VCaP (cell line): Measurements from ENCODE around the gene SLC24A5.
A peak's percentile ranks its signal among the peaks of the same experiment; 100 is the strongest.

Source experiments
- H3K27ac ChIP-seq: fragments of 450-650 bp; 2 replicates; pipeline ENCODE4 v1.5.1; 2017
- TF ChIP-seq, protein P1 (sequence below): fragments of 450-650 bp; conservative IDR thresholded peaks from 2 replicates; pipeline ENCODE4 v1.5.1; 2017; ENCODE audit warnings: mild to moderate bottlenecking, moderate library complexity

The SLC24A5 gene

GRCh38 chr15:48086133-48086532 is 34.7 kb upstream of the SLC24A5 start:
- TF ChIP-seq, protein P1, sequence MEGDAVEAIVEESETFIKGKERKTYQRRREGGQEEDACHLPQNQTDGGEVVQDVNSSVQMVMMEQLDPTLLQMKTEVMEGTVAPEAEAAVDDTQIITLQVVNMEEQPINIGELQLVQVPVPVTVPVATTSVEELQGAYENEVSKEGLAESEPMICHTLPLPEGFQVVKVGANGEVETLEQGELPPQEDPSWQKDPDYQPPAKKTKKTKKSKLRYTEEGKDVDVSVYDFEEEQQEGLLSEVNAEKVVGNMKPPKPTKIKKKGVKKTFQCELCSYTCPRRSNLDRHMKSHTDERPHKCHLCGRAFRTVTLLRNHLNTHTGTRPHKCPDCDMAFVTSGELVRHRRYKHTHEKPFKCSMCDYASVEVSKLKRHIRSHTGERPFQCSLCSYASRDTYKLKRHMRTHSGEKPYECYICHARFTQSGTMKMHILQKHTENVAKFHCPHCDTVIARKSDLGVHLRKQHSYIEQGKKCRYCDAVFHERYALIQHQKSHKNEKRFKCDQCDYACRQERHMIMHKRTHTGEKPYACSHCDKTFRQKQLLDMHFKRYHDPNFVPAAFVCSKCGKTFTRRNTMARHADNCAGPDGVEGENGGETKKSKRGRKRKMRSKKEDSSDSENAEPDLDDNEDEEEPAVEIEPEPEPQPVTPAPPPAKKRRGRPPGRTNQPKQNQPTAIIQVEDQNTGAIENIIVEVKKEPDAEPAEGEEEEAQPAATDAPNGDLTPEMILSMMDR = no peak
- no peak overlapping the region for H3K27ac ChIP-seq

DNA sequence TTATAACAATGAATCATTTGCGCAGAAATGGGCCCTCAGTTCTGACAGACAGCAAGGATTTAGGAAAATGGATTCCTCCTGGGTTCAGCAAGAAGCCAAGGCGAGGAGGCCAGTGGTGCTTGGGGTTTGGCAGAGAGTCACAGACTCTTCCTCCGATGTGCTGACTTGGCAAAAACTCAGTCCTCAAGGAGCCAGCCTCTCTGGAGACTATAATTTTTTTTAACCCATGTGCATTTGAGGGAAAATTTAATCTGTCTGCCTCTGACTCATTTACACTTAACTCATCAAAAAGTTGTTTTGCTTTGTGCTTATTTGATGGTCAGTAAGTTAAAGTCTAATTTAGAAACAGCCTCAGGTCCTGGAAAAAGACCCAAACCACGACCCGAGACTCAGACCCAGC is 34.2 kb upstream of the SLC24A5 start:
- TF ChIP-seq, protein P1 = no peak
- no peak overlapping the region for H3K27ac ChIP-seq

GRCh38 chr15:48087844-48088243 is 32.9 kb upstream of the SLC24A5 start:
- TF ChIP-seq, protein P1 = no peak
- H3K27ac ChIP-seq = no peak overlapping the region

- TF ChIP-seq, protein P1 = no peak
- peak overlapping the region; percentile 49; the same call in 1 of the 2 replicates for H3K27ac ChIP-seq
Observed at GRCh38 chr15:48089702-48090101, 31.1 kb upstream of the SLC24A5 start.

DNA sequence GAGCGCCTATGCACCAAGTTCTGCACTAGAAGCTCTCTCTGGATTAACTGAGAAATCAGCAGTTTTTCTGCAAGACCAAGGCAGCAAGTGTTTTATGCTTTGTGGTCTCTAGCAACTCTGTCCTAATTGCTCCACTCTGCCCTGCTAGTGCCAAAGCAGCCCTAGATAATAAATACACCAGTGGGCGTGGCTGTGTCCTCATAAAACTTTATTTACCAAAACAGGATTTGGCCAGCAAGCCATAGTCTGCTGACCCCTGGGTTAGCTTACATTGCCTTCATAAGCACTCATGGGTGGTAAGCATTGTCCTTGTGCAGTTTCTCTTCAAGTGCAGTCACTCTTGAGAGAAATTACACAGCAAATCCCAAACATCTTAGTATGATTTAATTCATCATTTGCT is 30.7 kb upstream of the SLC24A5 start:
- TF ChIP-seq, protein P1 = no peak
- peak overlapping the region; percentile 49; the same call in 1 of the 2 replicates for H3K27ac ChIP-seq

DNA sequence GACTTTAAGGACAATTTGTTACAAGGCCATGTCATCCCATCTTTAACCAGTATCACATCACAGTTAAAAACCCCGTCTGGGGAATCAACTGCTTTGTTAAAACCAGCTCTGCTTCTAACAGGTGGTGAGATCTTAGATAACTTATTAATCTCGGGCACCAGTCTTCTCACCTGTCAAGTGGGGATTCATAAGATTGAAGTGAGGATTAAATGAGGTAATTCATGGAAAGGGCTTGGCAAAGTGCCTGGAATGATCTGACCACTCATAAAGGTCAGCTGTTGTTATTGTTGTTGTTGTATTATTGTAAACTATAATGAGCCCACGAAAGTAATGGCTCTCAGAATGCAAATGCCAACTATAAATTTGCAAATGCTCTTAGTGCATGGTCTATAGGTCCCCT is 30.1 kb upstream of the SLC24A5 start:
- TF ChIP-seq, protein P1 = no peak
- peak overlapping the region; percentile 49; the same call in 1 of the 2 replicates for H3K27ac ChIP-seq

DNA sequence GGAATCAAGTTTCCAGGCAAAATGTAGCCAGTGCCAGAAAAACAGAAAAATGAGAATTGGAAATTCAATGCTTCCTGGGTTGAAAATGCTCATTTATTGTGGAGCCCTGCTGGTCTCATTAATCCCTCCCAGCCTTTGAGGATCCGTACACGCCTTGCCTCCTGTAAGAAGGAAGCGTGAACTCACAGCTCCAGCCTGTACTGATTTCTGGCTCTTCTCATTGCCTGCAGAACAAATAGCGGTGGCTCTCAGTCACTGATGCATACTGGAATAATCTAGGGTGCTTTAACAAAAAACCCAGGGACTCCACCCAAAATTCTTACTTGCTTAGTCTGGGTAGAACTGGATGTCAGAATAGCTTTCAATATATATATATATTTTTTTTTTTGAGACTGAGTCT is 29.3 kb upstream of the SLC24A5 start:
- TF ChIP-seq, protein P1 = no peak
- no peak overlapping the region for H3K27ac ChIP-seq

DNA sequence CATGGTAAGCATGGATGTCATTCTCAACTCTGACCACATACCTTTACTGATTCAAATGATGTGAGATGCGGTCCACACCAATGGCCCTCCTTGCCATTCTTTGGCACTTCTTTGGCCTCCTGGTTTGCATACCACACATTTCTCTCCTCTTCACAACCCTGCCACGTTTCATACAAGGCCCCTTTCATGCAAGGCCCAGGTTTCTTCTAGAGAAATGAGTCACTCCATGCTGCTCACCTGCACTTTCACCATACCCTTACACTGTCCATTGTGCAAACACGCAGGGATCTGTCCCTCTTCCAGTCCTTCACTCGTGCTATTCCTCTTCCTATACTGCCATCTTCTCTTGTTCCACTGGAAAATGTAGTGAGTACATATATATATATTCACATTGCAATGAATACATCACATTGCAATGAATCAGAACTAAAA is 24.4 kb upstream of the SLC24A5 start:
- no peak overlapping the region for H3K27ac ChIP-seq
- TF ChIP-seq, protein P1 = no peak
